Forelimb muscle (tissue), 1 donor: ENCODE results near the gene EBI3. TPM values are rescaled to one million over a fixed set of nuclear protein-coding genes. Genes with fewer than 3 reads are reported as not detected.
"Not testable (repeated sequence)": the region's sequence is repeated elsewhere in the genome, so short reads cannot be mapped to it uniquely, and the experiment has no call there.

Experiments
- DNase-seq: peaks from one replicate; pipeline ENCODE4 v3.0.0-alpha.2; 2013; ENCODE audit warnings: low read depth
- polyA plus RNA-seq: library from polyadenylated mRNA; unstranded; fragments of 120-200 nt; gene quantifications from one replicate; pipeline ENCODE4 v1.2.1, GENCODE V29; 2013; ENCODE audit not compliant: insufficient read length

The EBI3 gene
- polyA plus RNA-seq, 1 donor = 0.38 TPM

GRCh38 chr19:4200940-4201542 is 28.3 kb upstream of the EBI3 start:
- no peak for DNase-seq

- DNase-seq = no peak
Observed at GRCh38 chr19:4201798-4202197, 27.5 kb upstream of the EBI3 start.

- DNase-seq = no peak
Observed at GRCh38 chr19:4206818-4207484, 22.4 kb upstream of the EBI3 start.

GRCh38 chr19:4208385-4209094 is 20.8 kb upstream of the EBI3 start:
- DNase-seq = no peak

- no peak for DNase-seq
Observed at GRCh38 chr19:4210166-4210731, 19.1 kb upstream of the EBI3 start.

GRCh38 chr19:4213116-4213515 is 16.2 kb upstream of the EBI3 start:
- no peak for DNase-seq

GRCh38 chr19:4215807-4216206 is 13.5 kb upstream of the EBI3 start:
- no peak for DNase-seq

GRCh38 chr19:4216846-4217245 is 12.5 kb upstream of the EBI3 start:
- DNase-seq = no peak

- no peak for DNase-seq
Observed at GRCh38 chr19:4217429-4218264, 11.7 kb upstream of the EBI3 start.

GRCh38 chr19:4218523-4218922 is 10.8 kb upstream of the EBI3 start:
- DNase-seq = not testable (repeated sequence)

- no peak for DNase-seq
Observed at GRCh38 chr19:4220188-4220587, 9.1 kb upstream of the EBI3 start.

GRCh38 chr19:4224470-4224869 is 4.9 kb upstream of the EBI3 start:
- no peak for DNase-seq

- no peak for DNase-seq
Observed at GRCh38 chr19:4225885-4226284, 3.4 kb upstream of the EBI3 start.

GRCh38 chr19:4227771-4228170 is 1.6 kb upstream of the EBI3 start:
- no peak for DNase-seq

- no peak for DNase-seq
Observed at GRCh38 chr19:4228765-4229178, 551 bp upstream of the EBI3 start.

- DNase-seq = not testable (repeated sequence)
Observed at GRCh38 chr19:4230237-4230636, 914 bp downstream of the EBI3 start.

- not testable (repeated sequence) for DNase-seq
Observed at GRCh38 chr19:4231521-4231920, 2.2 kb downstream of the EBI3 start.

- not testable (repeated sequence) for DNase-seq
Observed at GRCh38 chr19:4232139-4232538, 2.8 kb downstream of the EBI3 start.

GRCh38 chr19:4232614-4233281 is 3.4 kb downstream of the EBI3 start:
- no peak for DNase-seq

GRCh38 chr19:4233282-4233853 is 4.0 kb downstream of the EBI3 start:
- DNase-seq = no peak
